Activated CD8-positive, alpha-beta memory T cell treated with anti-CD3 and anti-CD28 coated beads, Interleukin-2, amount 10 ng/mL, durations not matched to agents 7 days and 5 days (primary cell): Measurements from ENCODE around the gene PTMS. TPM values are rescaled to one million over a fixed set of nuclear protein-coding genes. Genes with fewer than 3 reads are reported as not detected.

ENCODE experiments used
- ATAC-seq: fragments of 150-1000 bp; cut with Tn5 transposase; one replicate; pipeline ENCODE4 v1.10.0; 2021; ENCODE audit warnings: moderate library complexity
- CTCF ChIA-PET: fragments of 350-600 bp; sonication (Branson Sonifier 250); formaldehyde crosslinking; loops from one replicate; lab custom pipeline; 2021; ENCODE audit warnings: antibody characterized with exemption; lab: Charles Lee
- DNase-seq: peaks from one replicate; pipeline ENCODE4 v3.0.0-alpha.2; 2020
- H3K27ac Mint-ChIP-seq: one replicate; pipeline ENCODE4 v1.8.0; 2021; ENCODE audit warnings: mild to moderate bottlenecking, mixed read lengths
- H3K27me3 Mint-ChIP-seq: one replicate; pipeline ENCODE4 v1.8.0; 2021; ENCODE audit warnings: mixed read lengths
- H3K36me3 Mint-ChIP-seq: one replicate; pipeline ENCODE4 v1.8.0; 2021; ENCODE audit warnings: mild to moderate bottlenecking, mixed read lengths
- H3K4me1 Mint-ChIP-seq: one replicate; pipeline ENCODE4 v1.8.0; 2021; ENCODE audit warnings: mixed read lengths
- H3K4me3 Mint-ChIP-seq: one replicate; pipeline ENCODE4 v1.8.0; 2021; ENCODE audit warnings: mild to moderate bottlenecking, moderate library complexity, mixed read lengths
- H3K9me3 Mint-ChIP-seq: one replicate; pipeline ENCODE4 v1.8.0; 2022; ENCODE audit warnings: low read depth, mixed read lengths
- total RNA-seq, 2 experiments: library from RNA; stranded (reverse); gene quantifications; one replicate each; pipeline ENCODE4 v1.2.3, GENCODE V29; 2021

The PTMS gene
- total RNA-seq, 2 experiments from 2014 or later: 131 to 142 TPM

DNA sequence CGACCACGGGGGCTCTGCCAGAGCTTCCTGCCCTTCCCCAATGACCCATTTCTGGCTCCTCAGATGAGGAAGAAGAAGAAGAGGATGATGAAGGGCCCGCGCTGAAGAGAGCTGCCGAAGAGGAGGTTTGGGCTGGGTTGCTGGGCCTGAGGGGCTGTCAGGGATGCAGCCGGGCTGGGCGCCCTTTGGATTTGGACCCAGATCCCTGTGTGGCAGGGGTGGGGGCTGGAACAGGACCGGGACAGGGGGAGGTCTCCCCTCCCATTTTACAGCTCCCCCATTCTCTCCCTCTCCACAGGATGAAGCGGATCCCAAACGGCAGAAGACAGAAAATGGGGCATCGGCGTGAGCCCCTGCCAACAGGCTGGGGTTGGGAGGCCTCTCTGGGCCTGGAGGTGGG, 3.9 kb downstream of the PTMS start:
- peak overlapping the region; percentile 34 for H3K27ac Mint-ChIP-seq
- CTCF ChIA-PET: interaction anchor here (5.7 to 6.5 kb wide), 2 partner anchors 9 to 17 kb away, joined by 98 to 108 read pairs; partner anchors contain the start of gene MLF2
- H3K27me3 Mint-ChIP-seq: peaks cover 8% of the 10 kb centered on the region
- DNase-seq: no peak
- H3K36me3 Mint-ChIP-seq: peaks cover 23% of the 10 kb centered on the region
- H3K9me3 Mint-ChIP-seq: no peaks in the 10 kb centered on the region
- no peak overlapping the region for H3K4me3 Mint-ChIP-seq
- no peak for ATAC-seq
- peaks cover 45% of the 10 kb centered on the region for H3K4me1 Mint-ChIP-seq

GRCh38 chr12:6770600-6770999, 4.4 kb downstream of the PTMS start:
- Mint-ChIP-seq H3K27me3 (peaks cover 3% of the 10 kb centered on the region), H3K27ac (peak overlapping the region; percentile 90), H3K9me3 (no peaks in the 10 kb centered on the region), H3K4me3 (no peak overlapping the region), H3K4me1 (peaks cover 44% of the 10 kb centered on the region), H3K36me3 (peaks cover 28% of the 10 kb centered on the region)
- DNase-seq (no peak), ATAC-seq (no peak)
- CTCF ChIA-PET: interaction anchor here (1.3 to 6.5 kb wide), 4 partner anchors 9 to 102 kb away, joined by 4 to 108 read pairs (median 54); partner anchors contain the start of genes MLF2, SPSB2 and ZNF384

DNA sequence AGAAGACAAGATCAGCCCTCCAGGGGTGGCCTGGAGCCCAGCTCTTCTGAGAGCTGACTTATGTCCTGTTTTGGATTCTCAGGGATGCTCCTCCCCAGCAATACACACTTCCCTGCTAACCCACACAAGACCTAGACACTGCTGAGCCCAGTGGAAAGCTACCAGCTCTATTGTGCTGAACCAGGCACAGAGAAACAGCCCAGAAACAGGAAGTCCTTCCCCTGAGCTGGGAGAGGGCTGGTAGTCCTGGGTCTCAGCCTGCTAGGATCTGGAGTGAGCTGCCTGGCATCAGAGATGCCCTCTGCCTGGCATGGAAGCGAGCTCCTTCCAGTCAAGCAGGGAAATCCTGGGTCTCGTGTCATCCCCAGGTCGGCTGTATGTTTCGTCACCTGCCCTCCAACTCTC, 4.9 kb downstream of the PTMS start:
- no peak for ATAC-seq

DNA sequence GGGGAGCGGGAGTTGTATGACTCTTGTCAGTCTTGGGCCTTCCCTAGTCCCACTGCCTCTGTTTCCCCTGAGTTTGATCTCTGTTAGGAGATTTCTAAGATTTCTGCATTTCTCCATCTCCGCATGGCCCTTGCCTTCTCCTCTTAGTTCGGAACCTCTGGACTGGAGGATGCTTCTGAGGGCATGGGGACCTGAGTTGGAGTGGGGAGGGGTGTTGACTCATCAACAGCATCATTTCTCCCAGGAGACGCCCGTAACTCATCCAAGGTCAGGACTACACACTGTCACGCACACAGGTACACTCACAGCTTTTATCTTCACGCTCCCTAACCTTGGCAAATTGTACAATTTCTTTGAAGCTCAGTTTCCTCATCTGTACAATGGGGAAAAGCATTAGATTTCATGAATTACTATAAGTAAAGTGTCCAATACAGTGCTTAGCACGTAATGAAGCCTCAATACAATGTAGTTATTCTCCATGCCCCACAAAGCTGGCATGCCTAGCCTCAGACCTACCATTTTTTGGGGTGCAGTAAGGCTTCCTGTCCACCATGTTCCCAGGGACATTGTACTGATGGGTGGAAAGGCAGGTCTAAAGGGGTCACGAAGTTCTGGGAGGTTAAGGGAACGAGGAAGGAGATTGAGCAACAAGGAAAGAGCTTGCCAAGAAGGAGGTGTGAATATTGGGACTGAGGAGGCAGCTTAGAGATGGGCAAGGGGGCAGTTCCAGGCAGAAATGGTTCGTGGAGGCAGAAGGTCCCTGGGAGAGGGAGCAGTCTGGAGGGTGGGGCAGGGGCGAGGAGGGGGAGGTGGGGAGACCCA, 5.6 kb downstream of the PTMS start:
- DNase-seq: no peak
- CTCF ChIA-PET: interaction anchor here (1.0 to 5.7 kb wide), 6 partner anchors 10 to 101 kb away, joined by 3 to 98 read pairs (median 5); partner anchors contain the start of genes MLF2, SPSB2 and ZNF384
- no peaks in the 10 kb centered on the region for H3K27me3 Mint-ChIP-seq
- H3K4me1 Mint-ChIP-seq: peaks cover 53% of the 10 kb centered on the region
- peak overlapping the region; percentile 90 for H3K4me3 Mint-ChIP-seq
- peaks cover 39% of the 10 kb centered on the region for H3K36me3 Mint-ChIP-seq
- peak overlapping the region; percentile 90 for H3K27ac Mint-ChIP-seq
- no peaks in the 10 kb centered on the region for H3K9me3 Mint-ChIP-seq
- no peak for ATAC-seq

More for the DNA sequence above, 4.9 kb downstream of the PTMS start:
- peaks cover 33% of the 10 kb centered on the region for H3K36me3 Mint-ChIP-seq
- CTCF ChIA-PET: interaction anchor here (1.0 to 6.5 kb wide), 6 partner anchors 8 to 101 kb away, joined by 3 to 108 read pairs (median 8); partner anchors contain the start of genes MLF2, SPSB2 and ZNF384
- no peaks in the 10 kb centered on the region for H3K9me3 Mint-ChIP-seq
- no peaks in the 10 kb centered on the region for H3K27me3 Mint-ChIP-seq
- H3K4me1 Mint-ChIP-seq: peaks cover 47% of the 10 kb centered on the region
- no peak for DNase-seq
- H3K27ac Mint-ChIP-seq: peak overlapping the region; percentile 90
- H3K4me3 Mint-ChIP-seq: no peak overlapping the region

GRCh38 chr12:6772331-6772695, 6.2 kb downstream of the PTMS start, which contains the start of gene LAG3:
Gene LAG3, plus strand, starts transcription at chr12:6772520. Its CDS starts 333 bp downstream, at chr12:6772853.
- peaks cover 58% of the 10 kb centered on the region for H3K4me1 Mint-ChIP-seq
- no peaks in the 10 kb centered on the region for H3K27me3 Mint-ChIP-seq
- H3K36me3 Mint-ChIP-seq: peaks cover 45% of the 10 kb centered on the region
- peak; percentile 86 for DNase-seq
- CTCF ChIA-PET: interaction anchor here (1.0 to 5.7 kb wide), 8 partner anchors 9 to 100 kb away, joined by 3 to 98 read pairs (median 4); partner anchors contain the start of genes MLF2, P3H3 and SPSB2
- H3K4me3 Mint-ChIP-seq: peak within 1 kb of the TSS; percentile 90
- peak; percentile 43 for ATAC-seq
- no peaks in the 10 kb centered on the region for H3K9me3 Mint-ChIP-seq
- H3K27ac Mint-ChIP-seq: peak within 1 kb of the TSS; percentile 90

DNA sequence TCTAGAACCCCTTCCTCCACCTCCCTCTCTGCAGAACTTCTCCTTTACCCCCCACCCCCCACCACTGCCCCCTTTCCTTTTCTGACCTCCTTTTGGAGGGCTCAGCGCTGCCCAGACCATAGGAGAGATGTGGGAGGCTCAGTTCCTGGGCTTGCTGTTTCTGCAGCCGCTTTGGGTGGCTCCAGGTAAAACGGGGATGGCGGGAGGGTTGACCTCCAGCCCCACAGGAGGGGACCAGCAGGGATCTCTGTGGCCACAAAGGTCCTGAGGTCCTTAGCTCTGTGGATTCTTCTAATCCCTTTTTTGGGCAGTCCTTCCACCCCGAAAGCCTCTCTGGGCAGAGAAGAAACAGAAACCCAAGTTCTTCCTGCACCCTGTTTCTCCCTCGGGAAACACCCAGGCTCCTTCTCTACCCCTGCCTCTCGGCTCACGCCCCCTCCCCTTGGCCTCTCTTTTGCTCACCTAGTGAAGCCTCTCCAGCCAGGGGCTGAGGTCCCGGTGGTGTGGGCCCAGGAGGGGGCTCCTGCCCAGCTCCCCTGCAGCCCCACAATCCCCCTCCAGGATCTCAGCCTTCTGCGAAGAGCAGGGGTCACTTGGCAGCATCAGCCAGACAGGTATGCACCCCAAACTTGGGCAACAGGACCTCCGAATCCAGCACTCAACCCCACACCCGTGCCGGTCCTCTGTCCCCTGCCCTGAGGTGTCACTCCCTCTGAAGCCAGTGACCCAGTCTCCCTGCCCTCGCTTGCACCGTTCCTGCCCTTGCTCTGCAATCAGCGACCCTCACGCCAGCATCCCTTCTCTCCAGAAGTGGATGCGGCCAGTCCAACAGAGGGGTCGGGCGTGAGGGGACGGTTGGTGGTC, 6.8 kb downstream of the PTMS start:
- no peak for ATAC-seq
- peak; percentile 47 for DNase-seq
- H3K27ac Mint-ChIP-seq: peak overlapping the region; percentile 90
- CTCF ChIA-PET: interaction anchor here (1.0 to 12.3 kb wide), 9 partner anchors 5 to 100 kb away, joined by 4 to 108 read pairs (median 10); partner anchors contain the start of genes COPS7A, MLF2, P3H3 and PTMS
- H3K9me3 Mint-ChIP-seq: no peaks in the 10 kb centered on the region
- H3K36me3 Mint-ChIP-seq: peaks cover 46% of the 10 kb centered on the region
- peaks cover 60% of the 10 kb centered on the region for H3K4me1 Mint-ChIP-seq
- H3K27me3 Mint-ChIP-seq: no peaks in the 10 kb centered on the region
- peak overlapping the region; percentile 90 for H3K4me3 Mint-ChIP-seq

DNA sequence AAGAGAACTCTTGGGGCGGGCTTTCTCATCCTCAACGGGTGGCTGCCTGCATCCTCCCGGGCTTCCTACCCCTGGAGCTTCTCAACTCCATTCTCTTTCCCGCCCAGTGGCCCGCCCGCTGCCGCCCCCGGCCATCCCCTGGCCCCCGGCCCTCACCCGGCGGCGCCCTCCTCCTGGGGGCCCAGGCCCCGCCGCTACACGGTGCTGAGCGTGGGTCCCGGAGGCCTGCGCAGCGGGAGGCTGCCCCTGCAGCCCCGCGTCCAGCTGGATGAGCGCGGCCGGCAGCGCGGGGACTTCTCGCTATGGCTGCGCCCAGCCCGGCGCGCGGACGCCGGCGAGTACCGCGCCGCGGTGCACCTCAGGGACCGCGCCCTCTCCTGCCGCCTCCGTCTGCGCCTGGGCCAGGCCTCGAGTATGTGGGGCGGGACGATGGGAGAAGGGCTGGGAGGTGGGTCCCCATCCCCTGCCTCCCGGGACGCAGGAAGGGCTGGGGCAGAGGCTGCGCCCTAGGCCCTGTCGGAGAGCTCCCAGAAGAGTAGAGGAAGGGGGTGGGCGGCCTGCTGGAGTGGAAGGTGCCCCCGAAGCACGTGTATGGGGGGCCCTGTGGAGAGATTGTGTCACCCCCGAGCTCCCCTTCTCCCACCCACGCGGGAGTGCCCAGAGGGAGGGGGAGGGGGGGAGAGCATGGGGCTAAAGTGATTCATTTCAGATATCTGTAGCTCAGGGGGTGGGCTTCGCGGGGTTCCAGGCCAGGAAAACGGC, 7.6 kb downstream of the PTMS start:
- Mint-ChIP-seq H3K27ac (peak overlapping the region; percentile 95), H3K4me1 (peaks cover 60% of the 10 kb centered on the region), H3K4me3 (peak overlapping the region; percentile 90), H3K9me3 (no peaks in the 10 kb centered on the region), H3K27me3 (no peaks in the 10 kb centered on the region), H3K36me3 (peaks cover 53% of the 10 kb centered on the region)
- CTCF ChIA-PET: interaction anchor here (1.4 to 12.3 kb wide), 9 partner anchors 6 to 99 kb away, joined by 3 to 108 read pairs (median 10); partner anchors contain the start of genes COPS7A, MLF2, P3H3 and PTMS
- peak; percentile 17 for ATAC-seq
- DNase-seq: peak; percentile 71

GRCh38 chr12:6774499-6775062, 8.4 kb downstream of the PTMS start:
- H3K9me3 Mint-ChIP-seq: no peaks in the 10 kb centered on the region
- DNase-seq (peak; percentile 92), ATAC-seq (peak; percentile 63)
- no peaks in the 10 kb centered on the region for H3K27me3 Mint-ChIP-seq
- peak overlapping the region; percentile 90 for H3K4me3 Mint-ChIP-seq
- CTCF ChIA-PET: interaction anchor here (0.8 to 12.3 kb wide), 10 partner anchors 7 to 130 kb away, joined by 3 to 108 read pairs (median 8); partner anchors contain the start of genes CDCA3, COPS7A, LRRC23 and MLF2
- H3K36me3 Mint-ChIP-seq: peaks cover 53% of the 10 kb centered on the region
- peak overlapping the region; percentile 95 for H3K27ac Mint-ChIP-seq
- peaks cover 64% of the 10 kb centered on the region for H3K4me1 Mint-ChIP-seq

- H3K36me3 Mint-ChIP-seq: peaks cover 52% of the 10 kb centered on the region
- peaks cover 70% of the 10 kb centered on the region for H3K4me1 Mint-ChIP-seq
- peak; percentile 55 for DNase-seq
- no peaks in the 10 kb centered on the region for H3K27me3 Mint-ChIP-seq
- H3K27ac Mint-ChIP-seq: peak overlapping the region; percentile 95
- CTCF ChIA-PET: interaction anchor here (0.8 to 12.3 kb wide), 11 partner anchors 8 to 130 kb away, joined by 3 to 117 read pairs (median 10); partner anchors contain the start of genes CDCA3, COPS7A, LRRC23 and MLF2
- H3K4me3 Mint-ChIP-seq: peak overlapping the region; percentile 90
- H3K9me3 Mint-ChIP-seq: no peaks in the 10 kb centered on the region
- peak; percentile 2 for ATAC-seq
Measured at GRCh38 chr12:6775185-6776174, 9.3 kb downstream of the PTMS start.

DNA sequence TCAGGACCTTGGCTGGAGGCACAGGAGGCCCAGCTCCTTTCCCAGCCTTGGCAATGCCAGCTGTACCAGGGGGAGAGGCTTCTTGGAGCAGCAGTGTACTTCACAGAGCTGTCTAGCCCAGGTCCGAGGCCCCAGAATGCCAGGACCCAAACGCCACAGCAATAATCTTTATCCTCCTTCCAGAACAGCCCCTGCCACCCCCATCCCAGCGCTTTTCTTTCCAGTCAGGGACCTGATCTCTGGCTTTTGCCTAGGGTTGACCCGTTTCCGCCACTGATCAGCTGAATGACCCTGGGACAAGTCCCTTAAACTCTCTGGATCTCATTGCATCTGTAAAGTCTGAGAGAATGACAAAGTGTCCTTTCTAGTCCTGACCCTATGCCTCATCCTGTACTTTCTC, 11.2 kb downstream of the PTMS start:
- Mint-ChIP-seq H3K27me3 (no peaks in the 10 kb centered on the region), H3K36me3 (peaks cover 49% of the 10 kb centered on the region), H3K4me1 (peaks cover 60% of the 10 kb centered on the region)

DNA sequence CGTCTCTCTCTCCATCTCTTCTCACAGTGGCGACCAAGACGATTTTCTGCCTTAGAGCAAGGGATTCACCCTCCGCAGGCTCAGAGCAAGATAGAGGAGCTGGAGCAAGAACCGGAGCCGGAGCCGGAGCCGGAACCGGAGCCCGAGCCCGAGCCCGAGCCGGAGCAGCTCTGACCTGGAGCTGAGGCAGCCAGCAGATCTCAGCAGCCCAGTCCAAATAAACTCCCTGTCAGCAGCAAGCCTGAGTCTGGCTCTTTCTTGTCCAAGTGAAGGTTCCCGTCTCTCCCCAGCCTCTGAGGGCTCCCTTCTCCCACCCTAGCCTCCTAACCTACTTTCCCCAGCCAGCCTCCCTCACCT, 12.0 kb downstream of the PTMS start:
- DNase-seq (no peak), ATAC-seq (no peak)
- peaks cover 60% of the 10 kb centered on the region for H3K4me1 Mint-ChIP-seq
- CTCF ChIA-PET: interaction anchor here (0.6 to 12.3 kb wide), 16 partner anchors 9 to 159 kb away, joined by 3 to 117 read pairs (median 4); partner anchors contain the start of genes COPS7A, MLF2, P3H3 and PTMS
- H3K36me3 Mint-ChIP-seq: peaks cover 48% of the 10 kb centered on the region
- no peaks in the 10 kb centered on the region for H3K9me3 Mint-ChIP-seq
- H3K4me3 Mint-ChIP-seq: peak overlapping the region; percentile 52
- H3K27ac Mint-ChIP-seq: peak overlapping the region; percentile 80
- no peaks in the 10 kb centered on the region for H3K27me3 Mint-ChIP-seq

More for the DNA sequence above, 11.2 kb downstream of the PTMS start:
- H3K27ac Mint-ChIP-seq: peak overlapping the region; percentile 27
- DNase-seq (no peak), ATAC-seq (no peak)
- CTCF ChIA-PET: interaction anchor here (1.1 to 12.3 kb wide), 5 partner anchors 10 to 48 kb away, joined by 4 to 117 read pairs (median 10); partner anchors contain the start of genes MLF2 and PTMS
- H3K9me3 Mint-ChIP-seq: no peaks in the 10 kb centered on the region
- no peak overlapping the region for H3K4me3 Mint-ChIP-seq
